ENCODE measurements around the gene LILRB5. TPM values are rescaled to one million over a fixed set of nuclear protein-coding genes. Genes with fewer than 3 reads are reported as not detected.

The LILRB5 gene
- total and polyA plus RNA-seq, 9 of the 15 experiments (the other 6 are each of a cell fraction or from before 2014, with no cell fraction given), result not detected

- FAIRE-seq, result no peak
- Histone ChIP-seq H3K9me3 (replicated peaks; ENCODE audit: control insufficient read depth, insufficient read depth, low read depth, low read length) (no peaks in the 10 kb centered on the region), H3K27me3 (ENCODE audit: control insufficient read depth in 2 of 2, insufficient read depth in 2 of 2, low read length in 2 of 2) (peaks cover 34 to 40% of the 10 kb centered on the region in 2 experiments), H3K9ac (ENCODE audit: insufficient read depth in 1 of 2, low read depth in 2 of 2, low read length in 2 of 2) (no peak overlapping the region; a peak in 2 of 4 replicates), H2AFZ (ENCODE audit: low read depth, low read length) (no peak overlapping the region), H3K27ac (ENCODE audit: extremely low read depth, low read depth, low read length) (no peak overlapping the region), H3K4me2 (ENCODE audit: insufficient read depth, low read length) (no peak overlapping the region), H3K79me2 (ENCODE audit: control insufficient read depth, insufficient read depth, low read length) (no peaks in the 10 kb centered on the region), H3K36me3 (ENCODE audit: control insufficient read depth, insufficient read depth, low read length) (no peaks in the 10 kb centered on the region), H4K20me1 (replicated peaks; ENCODE audit: control insufficient read depth, insufficient read depth, low read length) (no peaks in the 10 kb centered on the region), H3K4me3 (no peak overlapping the region), H3K9me1 (ENCODE audit: control insufficient read depth, insufficient read depth, low read length) (no peaks in the 10 kb centered on the region), H3K4me1 (replicated peaks in 1 of 2; ENCODE audit: control insufficient read depth in 2 of 2, insufficient read depth in 2 of 2, low read length in 2 of 2) (no peaks in the 10 kb centered on the region; a peak in 1 of 5 replicates)
- BruUV-seq (replicated peaks), result no TSS peak
- intact Hi-C loops (cut with micrococcal nuclease) (no loop called here), in situ Hi-C loops (cut with MboI) (no loop called here)
- ATAC-seq, result no peak
- ChIA-PET POLR2A (interaction anchor here (0.9 kb wide), 1 partner anchor 13 kb away, joined by 3 read pairs; no protein-coding TSS in a partner anchor), CTCF (ENCODE audit: low intra/inter-chr PET ratio) (no interaction called here)
- TF ChIP-seq BCOR (IDR thresholded peaks at IDR 0.05) (0 out of 2 replicates have a peak, but pooled peaks have one; percentile 11), HMGXB4 (CRISPR knock-in tag; IDR thresholded peaks at IDR 0.05) (no peak), ELK3 (CRISPR knock-in tag; IDR thresholded peaks at IDR 0.05) (no peak), XRCC5 (IDR thresholded peaks at IDR 0.05; ENCODE audit: low read depth, low read length) (no peak), SMARCA5 (IDR thresholded peaks at IDR 0.05) (0 out of 2 replicates have a peak, but pooled peaks have one; percentile 56), MXD1 (CRISPR knock-in tag; IDR thresholded peaks at IDR 0.05; ENCODE audit: borderline replicate concordance, poor library complexity, severe bottlenecking) (no peak), NR2C1 (IDR thresholded peaks at IDR 0.05) (no peak), NR2C1 (tag; IDR thresholded peaks at IDR 0.05) (no peak), ZKSCAN1 (IDR thresholded peaks at IDR 0.05; ENCODE audit: low read depth, low read length) (peak; percentile 86), PPARD (CRISPR knock-in tag; IDR thresholded peaks at IDR 0.05) (no peak), KLF6 (CRISPR knock-in tag; IDR thresholded peaks at IDR 0.05; ENCODE audit: borderline replicate concordance) (no peak), RBM25 (IDR thresholded peaks at IDR 0.05; ENCODE audit: low read depth, low read length, severe bottlenecking) (peak; percentile 86)
- 21% methylated on average over 18 of the region's 20 CpGs for WGBS (ENCODE audit: insufficient coverage, low coverage, missing lambda C conversion rate)
- DNase-seq (ENCODE audit: extremely low read depth in 1 of 4, low spot score in 3 of 4), result no peak
Measured at GRCh38 chr19:54247106-54247930, 9.8 kb downstream of the LILRB5 start.
